Endothelial cell of hepatic sinusoid (primary cell): ENCODE data around the gene ARNT2.
"Not testable (repeated sequence)": the region's sequence is repeated elsewhere in the genome, so short reads cannot be mapped to it uniquely, and the experiment has no call there.

Experiments used
- in situ Hi-C: cut with HindIII; loops from 2 replicates; pipeline ENCODE4 v1.10.0; 2017; ENCODE audit warnings: low sequenced_read_pairs

The ARNT2 gene

DNA sequence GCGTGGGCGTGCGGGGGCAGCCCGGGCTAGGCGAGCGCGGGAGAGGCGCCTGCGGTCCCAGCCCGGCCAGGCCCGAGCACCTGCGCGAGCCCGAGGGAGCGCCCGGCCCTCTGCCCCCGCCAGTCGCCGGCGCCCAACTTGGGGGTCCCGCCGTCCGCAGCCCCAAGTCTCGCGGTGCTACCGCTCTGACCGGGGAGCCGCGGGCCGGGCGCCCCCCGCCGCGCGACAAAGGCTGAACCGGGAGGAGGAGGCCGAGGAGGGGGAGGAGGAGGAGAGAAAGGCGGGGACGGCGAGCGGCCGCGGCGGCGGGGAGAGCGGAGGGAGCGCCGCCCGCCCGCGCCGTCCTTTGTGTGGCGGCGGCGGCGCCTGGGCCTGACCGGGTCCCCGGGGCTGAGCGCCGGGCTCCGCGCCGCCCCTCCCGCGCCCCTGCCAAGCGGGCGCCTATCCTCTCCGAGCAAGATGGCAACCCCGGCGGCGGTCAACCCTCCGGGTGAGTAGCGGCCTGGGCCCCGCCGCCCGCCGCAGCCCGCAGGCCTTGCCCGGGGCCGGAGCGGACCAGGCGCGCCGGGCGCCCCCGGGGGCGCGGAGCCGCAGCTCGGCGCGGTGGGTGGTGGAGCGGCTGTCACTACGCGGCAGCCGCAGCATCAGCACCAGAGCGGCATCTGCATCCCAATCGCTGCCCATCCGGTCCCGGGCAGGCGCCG is at the start of gene ARNT2:
TSS of gene ARNT2 (plus strand) at position 326 of the 704 bp plus-strand sequence. CDS start at position 460, 134 bp downstream.
- in situ Hi-C loops: loop anchor here (5.0 kb wide), 1 partner anchor 67 kb away; no protein-coding TSS in a partner anchor

DNA sequence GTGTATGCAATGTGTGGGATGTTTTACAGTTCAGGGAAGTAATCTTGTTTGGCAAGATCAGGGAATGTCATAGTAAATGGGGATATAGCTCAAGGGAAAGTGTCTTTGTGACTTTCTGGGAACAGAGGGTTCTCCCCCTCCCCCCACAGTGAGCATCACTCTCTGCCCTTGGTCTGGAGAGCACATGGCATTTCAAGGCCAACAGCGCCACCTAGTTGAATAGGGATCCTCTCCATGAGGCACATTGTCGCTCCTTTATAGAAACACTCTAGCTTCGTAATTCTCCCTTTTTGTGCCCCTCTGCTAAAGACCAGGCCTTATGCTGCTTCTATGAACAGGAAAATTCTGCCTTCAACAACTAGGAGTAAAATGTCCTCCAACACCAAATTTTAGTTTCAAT is 37.1 kb upstream of the ARNT2 start:
- in situ Hi-C loops: no loop called here

DNA sequence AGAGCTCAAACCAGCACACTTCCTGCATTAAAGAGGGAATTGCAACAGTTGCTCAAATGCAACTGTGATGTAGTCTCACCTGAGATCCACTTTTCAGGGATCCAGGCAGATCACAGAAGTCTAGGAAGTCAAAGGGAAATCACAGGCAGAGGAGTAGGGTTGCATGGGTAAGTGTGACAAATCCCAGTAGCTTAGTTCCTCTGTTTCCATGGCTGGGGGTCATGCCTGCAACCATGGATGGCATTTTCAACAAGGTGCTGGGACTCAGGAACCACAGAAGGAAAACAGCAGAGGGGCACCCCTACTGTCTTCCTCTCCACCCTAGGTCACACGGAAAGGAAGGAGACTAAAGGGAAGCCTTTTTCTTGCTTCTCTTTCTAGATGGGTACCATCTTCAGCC is 36.5 kb upstream of the ARNT2 start:
- in situ Hi-C loops: no loop called here

DNA sequence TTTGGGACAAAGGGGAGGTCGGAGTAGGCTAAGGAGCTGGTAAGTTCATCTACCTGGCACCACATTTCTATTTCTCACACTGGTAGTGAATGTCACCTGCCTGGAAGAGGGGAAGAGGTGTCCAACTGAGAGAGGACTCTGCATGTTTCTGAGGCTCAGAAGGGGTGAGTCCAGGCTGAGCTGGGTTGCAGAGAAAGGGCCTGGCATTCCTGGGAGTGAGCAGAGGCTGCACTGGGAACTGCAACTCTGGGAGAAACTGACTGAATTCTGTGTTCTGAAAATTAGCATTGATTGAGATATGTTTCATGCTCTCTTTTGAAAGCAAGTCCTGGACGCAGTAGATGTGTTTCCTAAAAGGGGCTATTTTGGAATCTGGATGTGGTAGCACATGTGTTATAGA is 32.3 kb upstream of the ARNT2 start:
- in situ Hi-C loops: no loop called here

DNA sequence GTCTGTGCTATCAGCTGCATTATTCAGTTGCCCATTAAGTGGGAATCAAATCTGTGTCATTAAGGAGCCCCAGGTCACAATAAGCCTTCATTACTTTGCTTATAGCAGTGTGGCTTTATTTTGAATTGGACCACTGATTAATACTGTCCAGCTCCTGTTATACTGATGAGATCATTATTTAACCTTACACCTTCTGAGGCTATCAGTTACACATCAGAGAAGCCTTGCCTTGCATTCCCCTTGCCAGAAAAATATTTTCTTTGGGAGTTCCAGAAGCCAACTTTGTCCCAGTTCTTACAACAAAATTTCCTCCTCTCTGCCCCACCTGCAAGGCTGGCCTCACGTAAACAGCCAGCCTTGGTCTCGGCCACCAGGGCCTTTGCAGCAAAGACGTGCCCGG is 29.7 kb upstream of the ARNT2 start:
- in situ Hi-C loops: no loop called here

DNA sequence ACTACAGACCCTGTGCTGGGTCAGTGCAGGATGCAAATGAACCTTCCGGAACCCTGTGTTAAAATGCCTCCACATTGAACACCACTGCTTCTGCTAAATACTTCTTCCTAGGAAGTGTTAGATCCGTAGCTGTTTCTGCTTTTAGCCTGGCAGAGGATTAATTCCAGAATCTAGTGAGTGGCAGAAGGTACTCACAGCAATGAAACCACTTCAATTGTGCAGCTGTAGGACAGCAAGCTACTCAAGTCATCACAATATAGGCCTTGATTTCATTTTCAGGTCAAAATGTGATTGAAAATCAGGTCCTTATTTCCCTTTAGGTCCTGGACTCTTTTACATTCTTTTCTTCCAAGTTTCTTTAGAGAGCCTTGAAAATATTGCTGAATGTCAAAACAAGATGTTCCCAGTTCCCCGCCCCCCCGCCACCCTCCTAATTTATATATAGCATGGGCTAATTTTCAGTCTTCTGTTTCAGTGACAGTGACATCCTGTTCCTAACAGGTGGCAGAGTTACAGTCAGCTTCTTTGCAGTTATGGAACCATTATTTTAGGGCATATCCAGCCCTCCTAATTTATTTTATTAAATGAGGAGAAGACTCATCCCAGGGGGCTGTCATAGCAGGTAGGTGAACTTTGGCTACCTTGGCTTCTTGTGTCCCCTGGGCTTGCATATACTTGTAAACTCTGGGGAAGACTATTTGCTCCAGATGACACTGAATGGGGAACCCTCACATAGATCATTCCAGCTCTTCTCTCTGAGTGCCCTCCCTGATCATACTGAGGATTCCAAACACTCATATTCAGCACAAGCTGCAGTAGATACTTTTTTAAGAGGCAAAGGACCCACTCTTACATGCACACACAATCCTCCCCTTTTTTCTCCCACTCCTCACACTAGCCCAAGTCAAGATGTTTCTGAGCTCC is 28.0 kb upstream of the ARNT2 start:
- in situ Hi-C loops: no loop called here

DNA sequence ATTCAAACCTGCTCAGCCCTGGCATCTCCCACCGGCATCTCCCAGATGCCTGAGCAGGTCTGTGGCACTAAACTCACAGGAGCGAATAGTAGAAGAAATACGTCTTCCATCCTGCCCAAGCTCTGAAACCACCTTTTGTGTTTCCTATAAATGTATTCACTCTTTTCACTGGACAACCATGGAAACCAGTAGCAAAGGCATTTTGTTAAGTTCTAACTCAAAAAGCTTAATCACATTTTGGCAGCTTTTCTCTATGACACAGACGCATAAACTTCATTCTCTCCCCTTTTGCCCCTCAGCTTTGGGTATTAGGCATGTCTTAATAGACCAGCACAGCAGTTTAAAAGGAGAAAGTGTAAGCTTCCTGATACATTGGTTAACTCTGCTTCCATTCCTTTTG is 24.5 kb upstream of the ARNT2 start:
- in situ Hi-C loops: no loop called here

DNA sequence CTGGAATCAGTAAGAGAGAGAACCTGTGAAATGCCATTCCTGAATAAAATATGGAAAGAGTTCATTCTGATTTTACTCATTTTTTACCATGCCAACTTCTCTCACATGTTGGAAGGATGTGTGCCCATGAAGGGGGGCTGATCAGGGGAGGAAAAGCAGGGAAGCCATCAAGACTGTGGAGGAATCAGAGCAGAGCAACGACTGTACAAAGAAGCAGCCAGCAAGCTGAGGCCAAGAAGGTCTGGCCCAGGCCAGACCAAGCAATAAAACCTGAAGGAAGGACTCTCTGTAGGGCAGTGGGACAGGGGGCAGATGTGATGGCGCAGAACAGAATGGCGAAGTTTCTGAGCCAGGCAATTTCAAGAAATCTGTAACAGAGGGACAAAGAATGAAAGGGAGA is 24.0 kb upstream of the ARNT2 start:
- in situ Hi-C loops: no loop called here

DNA sequence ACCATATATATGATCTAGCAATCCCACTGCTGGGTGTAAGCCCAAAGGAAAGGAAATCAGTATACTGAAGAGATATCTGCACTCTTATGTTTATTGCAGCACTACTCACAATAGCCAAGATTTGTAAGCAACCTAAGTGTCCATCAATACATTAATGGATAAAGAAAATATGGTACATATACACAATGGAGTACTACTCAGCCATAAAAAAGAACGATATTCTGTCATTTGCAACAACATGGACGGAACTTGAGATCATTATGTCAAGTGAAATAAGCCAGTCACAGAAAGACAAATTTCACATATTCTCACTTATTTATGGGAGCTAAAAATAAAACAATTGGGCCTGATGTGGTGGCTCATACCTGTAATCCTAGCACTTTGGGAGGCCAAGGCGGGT is 21.9 kb upstream of the ARNT2 start:
- in situ Hi-C loops: no loop called here

DNA sequence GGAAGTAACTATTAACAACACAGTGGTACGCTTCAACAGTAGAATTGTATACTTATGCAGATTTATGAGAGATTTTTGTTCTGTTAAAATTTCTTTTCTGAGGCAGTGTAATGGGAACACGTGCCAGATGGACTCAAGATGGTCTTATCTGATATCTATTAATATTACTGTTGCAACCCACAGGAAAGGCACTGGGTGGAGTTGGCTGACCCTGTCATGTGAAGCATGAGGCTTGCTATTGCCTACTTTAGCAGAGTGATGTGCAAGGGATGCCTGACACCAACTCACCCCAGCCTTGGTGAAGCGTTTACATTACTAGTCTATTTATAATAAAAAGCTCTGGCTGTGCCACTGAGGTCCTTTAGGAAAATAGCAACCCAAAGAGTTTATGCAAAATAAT is 19.8 kb upstream of the ARNT2 start:
- in situ Hi-C loops: no loop called here

DNA sequence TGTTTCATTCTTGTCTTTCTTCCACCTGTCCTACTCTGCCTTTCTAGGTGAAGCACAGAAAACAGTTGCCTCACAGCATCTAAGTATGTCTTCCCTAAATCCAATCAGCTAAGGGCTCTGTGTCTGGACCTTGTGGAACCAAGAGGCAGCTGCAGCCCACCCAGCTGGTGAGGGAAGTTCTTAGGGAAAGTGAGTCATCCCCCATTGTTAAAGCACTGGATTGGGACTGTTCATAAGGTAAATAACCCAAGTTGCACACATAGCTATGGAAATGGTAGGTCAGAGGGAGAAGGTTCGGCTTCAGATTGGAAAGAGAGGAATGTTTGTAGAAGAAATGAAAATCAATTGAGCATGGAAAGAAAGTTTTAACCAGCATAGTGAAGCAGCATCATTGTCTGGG is 18.0 kb upstream of the ARNT2 start:
- in situ Hi-C loops: loop anchor here (5.0 kb wide), 1 partner anchor 61 kb away; no protein-coding TSS in a partner anchor

DNA sequence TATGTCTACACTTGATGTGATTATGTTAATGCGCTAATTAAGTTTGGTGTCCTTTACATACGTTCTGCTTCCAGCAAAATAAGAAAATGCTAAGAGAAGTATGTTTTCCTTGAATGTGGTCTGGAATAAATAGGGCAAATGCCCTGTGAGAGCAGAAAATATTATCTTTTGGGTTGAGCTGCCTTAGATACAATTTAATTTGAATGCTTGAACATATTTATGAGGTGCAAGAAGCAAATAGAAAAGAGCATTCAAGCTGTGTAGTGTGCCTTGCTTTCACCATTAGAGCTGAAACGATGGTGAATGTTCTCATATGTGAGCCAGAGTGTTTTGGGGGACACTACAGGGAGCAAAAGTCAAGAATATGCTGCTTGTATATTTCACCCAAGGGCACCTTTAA is 15.9 kb upstream of the ARNT2 start:
- in situ Hi-C loops: loop anchor here (5.0 kb wide), 1 partner anchor 59 kb away; no protein-coding TSS in a partner anchor

DNA sequence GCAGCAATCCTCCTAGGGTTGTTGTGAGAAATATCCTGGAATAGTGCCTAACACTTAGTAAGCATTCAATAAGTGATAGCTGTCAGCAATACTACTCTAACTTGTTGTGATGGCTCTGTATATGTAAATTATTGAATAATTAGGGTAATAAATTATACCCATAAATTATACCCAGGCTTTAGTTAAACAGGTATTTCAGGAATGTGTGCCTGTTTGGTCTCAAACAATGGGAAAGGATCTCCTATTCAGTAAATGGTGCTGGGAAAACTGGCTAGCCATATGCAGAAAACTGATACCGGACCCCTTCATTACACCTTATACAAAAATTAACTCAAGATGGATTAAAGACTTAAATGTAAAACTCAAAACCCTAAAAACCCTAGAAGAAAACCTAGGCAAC is 14.8 kb upstream of the ARNT2 start:
- in situ Hi-C loops: loop anchor here (5.0 kb wide), 1 partner anchor 58 kb away; no protein-coding TSS in a partner anchor

DNA sequence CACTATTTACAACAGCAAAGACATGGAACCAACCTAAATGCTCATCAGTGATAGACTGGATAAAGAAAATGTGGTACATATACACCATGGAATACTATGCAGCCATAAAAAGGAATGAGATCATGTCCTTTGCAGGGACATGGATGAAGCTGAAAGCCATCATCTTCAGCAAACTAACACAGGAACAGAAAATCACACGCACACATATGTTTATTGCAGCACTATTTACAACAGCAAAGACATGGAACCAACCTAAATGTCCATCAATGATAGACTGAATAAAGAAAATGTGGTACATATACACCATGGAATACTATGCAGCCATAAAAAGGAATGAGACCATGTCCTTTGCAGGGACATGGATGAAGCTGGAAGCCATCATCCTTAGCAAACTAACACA is 13.2 kb upstream of the ARNT2 start:
- in situ Hi-C loops: not testable (repeated sequence)

DNA sequence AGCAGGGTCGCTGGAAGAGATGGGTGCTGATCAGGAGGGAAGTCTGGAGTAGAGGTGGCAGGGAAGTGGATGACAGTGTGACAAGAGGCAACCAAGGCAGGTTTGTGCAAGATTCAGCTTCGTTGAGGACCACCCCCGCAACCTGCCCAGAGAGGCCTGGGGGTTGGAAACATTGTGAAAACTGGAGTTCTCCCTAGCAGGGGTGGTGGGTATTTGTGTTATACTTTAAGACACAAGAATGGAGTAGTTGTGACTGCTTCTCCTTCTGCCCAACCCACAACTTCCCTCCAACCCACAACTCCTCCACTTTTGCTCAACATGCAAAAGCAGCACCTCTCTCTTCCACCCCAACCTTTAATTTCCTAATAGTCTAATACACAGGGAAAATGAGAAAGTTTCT is 8.6 kb upstream of the ARNT2 start:
- in situ Hi-C loops: no loop called here

DNA sequence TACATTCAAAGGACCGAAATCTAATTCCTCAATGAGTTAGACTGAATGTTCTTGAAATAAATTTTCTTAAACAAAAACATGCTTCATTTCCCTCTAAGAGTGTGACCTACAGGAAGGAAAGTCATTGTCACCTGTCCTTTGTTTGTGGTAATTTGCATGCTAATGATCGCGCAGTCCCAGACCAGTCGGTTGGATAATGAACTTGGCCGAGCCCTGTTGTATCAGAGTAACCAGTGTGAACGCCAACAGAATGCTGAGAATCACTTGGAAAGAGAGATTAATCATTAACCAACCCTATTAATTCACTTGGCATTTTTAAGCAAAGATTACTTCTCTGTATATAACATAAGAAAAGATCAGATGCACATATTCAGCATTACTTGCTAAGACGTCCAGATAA is 8.1 kb upstream of the ARNT2 start:
- in situ Hi-C loops: no loop called here

DNA sequence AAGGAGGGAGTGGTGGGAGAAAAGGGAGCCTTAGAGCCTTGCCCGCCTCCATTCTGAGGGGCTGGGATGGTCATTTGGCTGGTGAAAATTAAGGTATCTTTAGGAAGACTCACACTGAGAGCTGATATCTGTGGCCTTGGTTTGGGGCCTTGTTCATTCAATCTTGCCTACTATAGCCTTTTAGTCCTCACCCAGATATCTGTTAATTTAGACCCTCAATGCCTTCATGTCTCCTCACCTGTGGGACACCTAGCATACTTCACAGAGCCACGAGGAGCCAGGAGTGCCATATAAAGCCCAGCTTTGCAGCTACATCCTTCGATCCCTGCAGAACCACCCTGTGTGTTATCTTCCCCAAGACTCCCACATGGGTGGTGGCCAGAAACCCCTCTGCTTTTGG is 4.7 kb upstream of the ARNT2 start:
- in situ Hi-C loops: no loop called here

DNA sequence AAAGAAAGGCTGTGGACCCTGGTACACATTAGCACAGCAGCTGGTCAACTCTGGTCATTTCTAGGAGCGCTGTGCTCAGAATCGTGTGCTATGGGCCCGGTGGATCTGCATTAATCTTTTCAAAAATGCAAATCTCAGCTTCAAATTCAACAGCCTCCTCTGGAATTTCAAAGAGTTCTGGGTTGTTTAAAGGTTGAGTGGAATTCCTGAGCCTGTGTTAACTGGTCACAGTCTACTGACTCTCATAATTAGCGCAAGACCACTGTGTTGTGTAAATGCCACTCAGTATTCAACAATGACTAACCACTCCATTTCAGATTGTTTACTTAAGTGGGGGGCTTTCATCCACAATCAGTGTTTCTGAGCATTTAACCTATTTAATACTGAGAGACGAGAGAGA is 2.7 kb upstream of the ARNT2 start:
- in situ Hi-C loops: loop anchor here (5.0 kb wide), 1 partner anchor 64 kb away; no protein-coding TSS in a partner anchor

DNA sequence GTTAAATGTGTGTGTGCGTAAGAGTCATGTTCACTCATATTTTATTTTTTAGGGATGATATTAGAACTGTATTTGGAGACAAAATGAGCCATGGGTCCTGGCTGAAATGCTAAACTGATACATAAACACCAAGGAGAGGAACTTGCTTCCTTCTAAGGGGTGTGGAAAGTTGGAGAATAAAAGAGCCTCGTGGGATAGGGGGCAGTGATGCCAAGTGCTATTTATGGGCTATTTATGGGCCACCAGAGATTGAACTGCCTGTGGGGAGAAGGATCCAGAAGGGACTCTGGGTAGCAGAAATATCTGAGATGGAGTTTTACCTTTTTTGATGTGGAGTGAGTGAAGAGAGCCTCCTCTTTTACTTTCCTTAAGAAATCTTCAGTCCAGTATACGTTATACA is 1.8 kb upstream of the ARNT2 start:
- in situ Hi-C loops: loop anchor here (5.0 kb wide), 1 partner anchor 65 kb away; no protein-coding TSS in a partner anchor

DNA sequence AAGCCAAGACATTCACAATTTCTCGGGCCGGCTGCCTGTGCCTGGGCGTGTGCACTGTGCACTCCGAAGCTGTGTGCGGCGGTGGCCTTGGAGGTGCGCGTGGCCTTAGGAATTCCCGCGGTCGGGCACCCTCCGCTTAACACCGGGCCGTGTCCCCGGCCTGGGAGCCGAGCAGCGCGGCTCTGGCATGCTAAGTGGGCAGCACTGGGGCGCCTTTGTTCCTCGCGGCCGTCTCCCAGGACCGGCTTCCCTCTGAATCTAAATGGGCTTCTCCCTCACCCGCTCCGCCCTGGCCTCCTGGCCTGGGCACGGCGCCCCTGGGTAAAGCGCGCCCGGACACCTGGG is 498 bp upstream of the ARNT2 start:
- in situ Hi-C loops: loop anchor here (5.0 kb wide), 1 partner anchor 66 kb away; no protein-coding TSS in a partner anchor

DNA sequence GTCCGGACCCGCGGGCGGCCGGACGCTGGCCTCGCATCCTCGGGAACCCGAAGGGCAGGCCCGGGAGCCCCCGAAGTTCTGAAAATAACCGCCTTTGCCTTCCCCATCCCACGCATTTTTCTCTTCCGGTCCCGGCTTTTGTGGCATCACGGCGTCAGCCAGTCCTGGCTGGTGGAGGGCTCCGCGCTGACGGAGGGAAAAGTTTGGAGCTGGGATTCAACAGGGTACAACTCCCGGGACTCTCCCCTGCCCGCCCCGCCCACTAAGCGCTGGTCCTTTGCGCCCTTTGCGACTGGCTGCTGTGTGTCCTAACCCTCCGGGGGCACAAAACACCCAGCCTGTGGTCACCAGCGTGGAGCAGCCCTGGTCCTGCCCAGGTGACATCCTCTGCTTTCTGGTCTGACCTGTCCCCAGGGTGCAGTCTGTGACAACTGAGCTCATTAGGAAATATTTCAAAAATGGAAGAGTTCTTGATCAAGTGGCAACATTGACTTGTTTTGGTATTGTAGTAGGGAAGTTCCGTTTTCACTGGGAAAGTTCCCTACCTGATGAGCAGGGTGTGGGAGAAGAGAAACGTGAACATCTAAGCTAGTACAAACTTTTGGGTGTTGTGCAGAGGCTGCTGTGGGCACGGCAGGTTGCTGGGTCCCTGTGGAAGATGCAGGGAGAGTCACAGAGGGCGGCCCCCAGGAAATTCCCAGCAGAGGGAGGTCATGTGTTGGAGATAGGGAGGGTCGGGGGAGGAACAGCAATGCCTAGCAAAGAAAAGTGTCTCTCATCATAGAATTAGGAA is 775 bp downstream of the ARNT2 start:
- in situ Hi-C loops: loop anchor here (5.0 kb wide), 1 partner anchor 68 kb away; no protein-coding TSS in a partner anchor
